Hepatocyte (in vitro differentiated cells): ENCODE measurements around the gene RALGPS2.

Source experiments
- EZH2 ChIP-seq: fragments of 200-600 bp; sonication (generic); IDR thresholded peaks from 2 replicates; pipeline ENCODE4 v1.6.1; 2016; ENCODE audit warnings: antibody characterized with exemption, mild to moderate bottlenecking, borderline replicate concordance
- EZH2phosphoT487 ChIP-seq: fragments of 200-600 bp; sonication (generic); IDR thresholded peaks from one replicate; pipeline ENCODE4 v1.6.1; 2018; ENCODE audit warnings: antibody characterized with exemption, mild to moderate bottlenecking, low read depth, moderate library complexity; ENCODE audit not compliant: unreplicated experiment, severe bottlenecking
- TF ChIP-seq, protein P1 (sequence below): fragments of 200-600 bp; sonication (generic); IDR thresholded peaks from 2 replicates; pipeline ENCODE4 v1.5.1; 2016; ENCODE audit warnings: antibody characterized with exemption, mild to moderate bottlenecking; ENCODE audit not compliant: poor library complexity

DNA sequence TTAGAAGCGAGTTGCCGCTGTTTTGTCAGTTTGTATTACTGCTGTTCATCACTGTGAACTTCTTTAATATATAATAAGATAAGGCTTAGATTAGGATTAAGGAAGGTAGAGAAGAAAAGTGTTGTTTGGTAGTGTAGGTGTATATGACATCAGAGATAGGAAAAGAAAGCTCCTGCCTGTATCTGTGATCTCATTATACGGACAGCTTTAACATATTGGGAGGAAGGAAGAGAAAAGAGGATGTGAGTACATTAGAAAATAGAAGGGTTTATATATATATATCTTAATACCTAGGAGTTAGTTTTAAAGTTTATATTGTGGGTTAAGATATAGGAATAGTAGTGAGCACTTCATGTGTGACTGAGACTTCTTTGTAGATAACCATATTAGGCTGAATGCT lies 71.0 kb downstream of the RALGPS2 start:
- TF ChIP-seq, protein P1, sequence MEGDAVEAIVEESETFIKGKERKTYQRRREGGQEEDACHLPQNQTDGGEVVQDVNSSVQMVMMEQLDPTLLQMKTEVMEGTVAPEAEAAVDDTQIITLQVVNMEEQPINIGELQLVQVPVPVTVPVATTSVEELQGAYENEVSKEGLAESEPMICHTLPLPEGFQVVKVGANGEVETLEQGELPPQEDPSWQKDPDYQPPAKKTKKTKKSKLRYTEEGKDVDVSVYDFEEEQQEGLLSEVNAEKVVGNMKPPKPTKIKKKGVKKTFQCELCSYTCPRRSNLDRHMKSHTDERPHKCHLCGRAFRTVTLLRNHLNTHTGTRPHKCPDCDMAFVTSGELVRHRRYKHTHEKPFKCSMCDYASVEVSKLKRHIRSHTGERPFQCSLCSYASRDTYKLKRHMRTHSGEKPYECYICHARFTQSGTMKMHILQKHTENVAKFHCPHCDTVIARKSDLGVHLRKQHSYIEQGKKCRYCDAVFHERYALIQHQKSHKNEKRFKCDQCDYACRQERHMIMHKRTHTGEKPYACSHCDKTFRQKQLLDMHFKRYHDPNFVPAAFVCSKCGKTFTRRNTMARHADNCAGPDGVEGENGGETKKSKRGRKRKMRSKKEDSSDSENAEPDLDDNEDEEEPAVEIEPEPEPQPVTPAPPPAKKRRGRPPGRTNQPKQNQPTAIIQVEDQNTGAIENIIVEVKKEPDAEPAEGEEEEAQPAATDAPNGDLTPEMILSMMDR: no peak
- TF ChIP-seq EZH2 (no peak), EZH2phosphoT487 (no peak)
